ENCODE results near the gene PODXL2.

The PODXL2 gene

GRCh38 chr3:127718916-127719290, 89.9 kb downstream of the PODXL2 start:
- H3K4me3 ChIP-seq (ENCODE audit: low read length), result no peak overlapping the region
- TF ChIP-seq, protein P1, sequence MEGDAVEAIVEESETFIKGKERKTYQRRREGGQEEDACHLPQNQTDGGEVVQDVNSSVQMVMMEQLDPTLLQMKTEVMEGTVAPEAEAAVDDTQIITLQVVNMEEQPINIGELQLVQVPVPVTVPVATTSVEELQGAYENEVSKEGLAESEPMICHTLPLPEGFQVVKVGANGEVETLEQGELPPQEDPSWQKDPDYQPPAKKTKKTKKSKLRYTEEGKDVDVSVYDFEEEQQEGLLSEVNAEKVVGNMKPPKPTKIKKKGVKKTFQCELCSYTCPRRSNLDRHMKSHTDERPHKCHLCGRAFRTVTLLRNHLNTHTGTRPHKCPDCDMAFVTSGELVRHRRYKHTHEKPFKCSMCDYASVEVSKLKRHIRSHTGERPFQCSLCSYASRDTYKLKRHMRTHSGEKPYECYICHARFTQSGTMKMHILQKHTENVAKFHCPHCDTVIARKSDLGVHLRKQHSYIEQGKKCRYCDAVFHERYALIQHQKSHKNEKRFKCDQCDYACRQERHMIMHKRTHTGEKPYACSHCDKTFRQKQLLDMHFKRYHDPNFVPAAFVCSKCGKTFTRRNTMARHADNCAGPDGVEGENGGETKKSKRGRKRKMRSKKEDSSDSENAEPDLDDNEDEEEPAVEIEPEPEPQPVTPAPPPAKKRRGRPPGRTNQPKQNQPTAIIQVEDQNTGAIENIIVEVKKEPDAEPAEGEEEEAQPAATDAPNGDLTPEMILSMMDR (conservative IDR thresholded peaks at IDR 0.05; ENCODE audit: low read depth, low read length), result no peak
- DNase-seq (ENCODE audit: low read depth), result no peak

DNA sequence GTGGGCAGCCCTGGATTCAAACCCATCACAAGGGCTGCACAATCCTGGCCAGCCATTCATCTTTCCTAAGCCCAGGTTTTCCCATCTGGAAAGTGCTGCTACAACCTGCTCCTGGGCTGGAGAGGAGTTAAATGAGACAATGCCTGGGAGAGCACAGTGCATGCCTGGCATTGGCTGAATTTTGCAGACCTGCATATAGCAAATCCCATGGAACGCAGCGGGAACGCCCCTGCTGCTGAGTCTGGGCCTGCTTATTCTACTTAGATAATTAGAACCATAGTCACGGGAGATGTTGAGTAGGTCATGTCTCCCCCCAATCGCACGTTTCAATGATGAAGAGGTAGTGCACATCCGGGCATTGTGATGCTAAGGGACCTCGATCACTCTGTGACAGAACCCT, 90.4 kb downstream of the PODXL2 start:
- DNase-seq (ENCODE audit: low read depth), result no peak
- TF ChIP-seq, protein P1 (conservative IDR thresholded peaks at IDR 0.05; ENCODE audit: low read depth, low read length), result no peak
- H3K4me3 ChIP-seq (ENCODE audit: low read length), result no peak overlapping the region

- TF ChIP-seq, protein P1 (conservative IDR thresholded peaks at IDR 0.05; ENCODE audit: low read depth, low read length), result no peak
- no peak for DNase-seq (ENCODE audit: low read depth)
- H3K4me3 ChIP-seq (ENCODE audit: low read length), result no peak overlapping the region
Measured at GRCh38 chr3:127720161-127720823, 91.3 kb downstream of the PODXL2 start.

DNA sequence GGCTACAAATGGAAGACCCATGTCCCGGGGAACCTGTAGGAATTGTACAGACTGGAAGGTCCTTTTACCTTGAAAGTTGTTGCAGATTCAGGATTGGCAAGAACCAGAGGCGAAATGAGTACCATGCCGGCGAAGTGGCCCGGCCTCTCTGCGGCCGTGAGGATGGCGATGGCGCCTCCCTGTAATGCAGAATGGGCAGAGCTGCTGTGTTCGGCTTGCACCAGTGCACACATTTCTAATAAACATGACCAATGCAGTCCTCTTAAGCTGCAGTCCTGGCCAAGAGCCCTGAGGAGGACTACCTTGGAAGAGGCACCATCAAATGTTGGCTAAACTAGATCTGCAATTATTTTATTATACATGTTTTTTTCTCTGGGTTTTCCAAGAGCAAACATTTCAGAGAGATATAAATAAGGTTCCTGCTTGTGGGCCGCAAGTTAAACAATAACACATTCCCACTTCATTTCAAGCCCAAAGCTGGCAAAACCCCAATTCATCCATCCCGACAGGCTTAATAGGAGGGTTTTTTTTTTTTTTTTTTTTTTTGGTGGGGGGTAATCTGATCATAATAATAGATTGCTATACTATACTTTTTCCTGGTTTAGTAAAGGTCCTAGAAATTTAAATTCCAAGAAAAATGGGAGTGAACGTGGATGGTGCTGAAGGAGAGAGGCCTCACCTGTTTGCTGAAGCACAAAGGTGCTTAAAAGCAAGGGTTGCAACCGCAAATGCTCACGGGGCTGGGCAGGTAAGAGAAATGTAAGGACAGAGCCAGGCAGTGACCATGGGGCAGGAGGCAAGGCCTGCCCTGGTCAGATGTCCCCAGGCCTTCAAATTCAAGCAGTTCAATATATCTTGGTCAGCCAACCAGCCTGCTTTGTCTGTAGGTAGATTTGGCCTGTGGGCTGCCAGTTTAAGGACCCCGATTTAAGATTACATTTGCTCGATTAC, 92.3 kb downstream of the PODXL2 start:
- no peak for DNase-seq (ENCODE audit: low read depth)
- TF ChIP-seq, protein P1 (conservative IDR thresholded peaks at IDR 0.05; ENCODE audit: low read depth, low read length), result no peak
- no peak overlapping the region for H3K4me3 ChIP-seq (ENCODE audit: low read length)

DNA sequence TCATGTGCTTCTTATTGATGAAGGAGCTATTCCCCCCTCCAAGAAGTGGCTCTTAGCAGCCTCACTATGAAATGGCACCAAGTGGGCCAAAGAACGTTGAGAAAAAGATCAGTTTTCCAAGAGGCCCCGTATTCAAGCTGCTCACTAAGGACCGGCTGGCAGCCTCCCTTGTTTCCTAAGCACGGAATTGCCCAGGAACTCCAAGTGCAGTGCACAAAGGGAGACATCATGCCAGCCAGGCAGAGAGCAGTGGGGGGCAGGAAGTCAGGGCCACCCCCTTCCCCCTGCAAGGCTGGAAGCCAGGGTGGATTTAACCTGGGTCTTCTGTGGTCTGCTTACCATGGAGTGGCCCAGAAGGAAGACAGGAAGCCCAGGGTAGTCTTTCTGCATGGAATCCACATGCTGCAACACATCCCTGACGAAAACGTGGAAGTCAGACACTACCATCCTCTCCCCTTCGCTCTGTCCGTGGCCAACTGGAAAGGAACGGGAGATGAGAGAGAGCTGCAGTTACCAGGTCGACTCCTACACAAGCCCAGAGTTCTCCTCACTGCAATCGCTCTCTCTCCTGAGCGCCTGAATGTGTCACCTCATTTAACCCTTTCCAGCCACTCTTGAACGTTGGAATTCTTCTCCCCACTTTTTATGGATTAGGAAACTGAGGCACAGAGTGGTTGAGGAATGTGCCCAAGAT, 93.3 kb downstream of the PODXL2 start:
- no peak for DNase-seq (ENCODE audit: low read depth)
- TF ChIP-seq, protein P1 (conservative IDR thresholded peaks at IDR 0.05; ENCODE audit: low read depth, low read length), result no peak
- no peak overlapping the region for H3K4me3 ChIP-seq (ENCODE audit: low read length)
